ENCODE results near the gene KIF4A. TPM values are rescaled to one million over a fixed set of nuclear protein-coding genes. Genes with fewer than 3 reads are reported as not detected.

Gene KIF4A
- total and polyA plus RNA-seq, 2 of the 13 experiments (the other 11 are each of a cell fraction or from before 2014, with no cell fraction given), result 9.4 to 28.2 TPM

- TF ChIP-seq ZNF33A (CRISPR knock-in tag; IDR thresholded peaks at IDR 0.05; ENCODE audit: borderline replicate concordance) (no peak), PHF20 (CRISPR knock-in tag; IDR thresholded peaks at IDR 0.05) (peak; percentile 79), MIER3 (CRISPR knock-in tag; IDR thresholded peaks at IDR 0.05; ENCODE audit: borderline replicate concordance) (no peak), POGZ (CRISPR knock-in tag; IDR thresholded peaks at IDR 0.05) (peak; percentile 50; the same call in 1 of the 2 replicates), ATF1 (CRISPR knock-in tag; IDR thresholded peaks at IDR 0.05) (peak; percentile 57; the same call in 1 of the 2 replicates), SKI (IDR thresholded peaks at IDR 0.05; ENCODE audit: partially characterized antibody) (no peak), NR3C1 (CRISPR knock-in tag; IDR thresholded peaks at IDR 0.05) (no peak), NFIC (IDR thresholded peaks at IDR 0.05; ENCODE audit: low read length) (no peak), CEBPB (IDR thresholded peaks at IDR 0.05; ENCODE audit: borderline replicate concordance, low read depth, low read length) (no peak), ATM (IDR thresholded peaks at IDR 0.05; ENCODE audit: borderline replicate concordance) (no peak), SIX1 (CRISPR knock-in tag; IDR thresholded peaks at IDR 0.05; ENCODE audit: borderline replicate concordance) (no peak), ZSCAN25 (CRISPR knock-in tag; IDR thresholded peaks at IDR 0.05) (no peak), SRSF4 (IDR thresholded peaks at IDR 0.05; ENCODE audit: low read depth, low read length, poor library complexity, severe bottlenecking) (no peak), ARNT2 (CRISPR knock-in tag; IDR thresholded peaks at IDR 0.05; ENCODE audit: low read depth) (peak; percentile 61; the same call in 1 of the 2 replicates), NFYC (CRISPR knock-in tag; IDR thresholded peaks at IDR 0.05) (peak; percentile 82), NFKB2 (CRISPR knock-in tag; IDR thresholded peaks at IDR 0.05; ENCODE audit: borderline replicate concordance) (peak; percentile 28; the same call in 1 of the 2 replicates), ZMYM4 (CRISPR knock-in tag; IDR thresholded peaks at IDR 0.05) (peak; percentile 45; the same call in 1 of the 2 replicates), REL (CRISPR knock-in tag; conservative IDR thresholded peaks at IDR 0.05) (0 out of 2 replicates have a peak, but pooled peaks have one; percentile 54), SIN3B (IDR thresholded peaks at IDR 0.05; ENCODE audit: low read length) (peak; percentile 90), AHR (CRISPR knock-in tag; IDR thresholded peaks at IDR 0.05) (no peak), DRAP1 (CRISPR knock-in tag; IDR thresholded peaks at IDR 0.05) (peak; percentile 40; the same call in 1 of the 2 replicates), POLR2G (IDR thresholded peaks at IDR 0.05; ENCODE audit: low read depth, low read length) (peak; percentile 73), DR1 (CRISPR knock-in tag; IDR thresholded peaks at IDR 0.05) (no peak), STAT5B (CRISPR knock-in tag; IDR thresholded peaks at IDR 0.05) (no peak)
- TF ChIP-seq, protein P1, sequence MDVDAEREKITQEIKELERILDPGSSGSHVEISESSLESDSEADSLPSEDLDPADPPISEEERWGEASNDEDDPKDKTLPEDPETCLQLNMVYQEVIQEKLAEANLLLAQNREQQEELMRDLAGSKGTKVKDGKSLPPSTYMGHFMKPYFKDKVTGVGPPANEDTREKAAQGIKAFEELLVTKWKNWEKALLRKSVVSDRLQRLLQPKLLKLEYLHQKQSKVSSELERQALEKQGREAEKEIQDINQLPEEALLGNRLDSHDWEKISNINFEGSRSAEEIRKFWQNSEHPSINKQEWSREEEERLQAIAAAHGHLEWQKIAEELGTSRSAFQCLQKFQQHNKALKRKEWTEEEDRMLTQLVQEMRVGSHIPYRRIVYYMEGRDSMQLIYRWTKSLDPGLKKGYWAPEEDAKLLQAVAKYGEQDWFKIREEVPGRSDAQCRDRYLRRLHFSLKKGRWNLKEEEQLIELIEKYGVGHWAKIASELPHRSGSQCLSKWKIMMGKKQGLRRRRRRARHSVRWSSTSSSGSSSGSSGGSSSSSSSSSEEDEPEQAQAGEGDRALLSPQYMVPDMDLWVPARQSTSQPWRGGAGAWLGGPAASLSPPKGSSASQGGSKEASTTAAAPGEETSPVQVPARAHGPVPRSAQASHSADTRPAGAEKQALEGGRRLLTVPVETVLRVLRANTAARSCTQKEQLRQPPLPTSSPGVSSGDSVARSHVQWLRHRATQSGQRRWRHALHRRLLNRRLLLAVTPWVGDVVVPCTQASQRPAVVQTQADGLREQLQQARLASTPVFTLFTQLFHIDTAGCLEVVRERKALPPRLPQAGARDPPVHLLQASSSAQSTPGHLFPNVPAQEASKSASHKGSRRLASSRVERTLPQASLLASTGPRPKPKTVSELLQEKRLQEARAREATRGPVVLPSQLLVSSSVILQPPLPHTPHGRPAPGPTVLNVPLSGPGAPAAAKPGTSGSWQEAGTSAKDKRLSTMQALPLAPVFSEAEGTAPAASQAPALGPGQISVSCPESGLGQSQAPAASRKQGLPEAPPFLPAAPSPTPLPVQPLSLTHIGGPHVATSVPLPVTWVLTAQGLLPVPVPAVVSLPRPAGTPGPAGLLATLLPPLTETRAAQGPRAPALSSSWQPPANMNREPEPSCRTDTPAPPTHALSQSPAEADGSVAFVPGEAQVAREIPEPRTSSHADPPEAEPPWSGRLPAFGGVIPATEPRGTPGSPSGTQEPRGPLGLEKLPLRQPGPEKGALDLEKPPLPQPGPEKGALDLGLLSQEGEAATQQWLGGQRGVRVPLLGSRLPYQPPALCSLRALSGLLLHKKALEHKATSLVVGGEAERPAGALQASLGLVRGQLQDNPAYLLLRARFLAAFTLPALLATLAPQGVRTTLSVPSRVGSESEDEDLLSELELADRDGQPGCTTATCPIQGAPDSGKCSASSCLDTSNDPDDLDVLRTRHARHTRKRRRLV (CRISPR knock-in tag; IDR thresholded peaks at IDR 0.05), result no peak
- TF ChIP-seq, protein P2, sequence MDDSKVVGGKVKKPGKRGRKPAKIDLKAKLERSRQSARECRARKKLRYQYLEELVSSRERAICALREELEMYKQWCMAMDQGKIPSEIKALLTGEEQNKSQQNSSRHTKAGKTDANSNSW (CRISPR knock-in tag; IDR thresholded peaks at IDR 0.05; ENCODE audit: borderline replicate concordance), result no peak
Observed at GRCh38 chrX:70289793-70290770, at the start of gene KIF4A, which contains the start of gene PDZD11 (continued).

Data from HepG2 (cell line).